ENCODE results near the gene DLGAP1. TPM values are rescaled to one million over a fixed set of nuclear protein-coding genes. Genes with fewer than 3 reads are reported as not detected.

The DLGAP1 gene
- total and polyA plus RNA-seq, 2 of the 13 experiments (the other 11 are each of a cell fraction or from before 2014, with no cell fraction given), result 0.01 TPM; not detected in 1

GRCh38 chr18:3544537-3544936 is 910.6 kb downstream of the DLGAP1 start:
- no peaks in the 10 kb centered on the region for H3K36me3 ChIP-seq (replicated peaks in 1 of 2; ENCODE audit: control insufficient read depth in 1 of 2, insufficient read depth in 2 of 2, low read length in 2 of 2)
- DNase-seq (ENCODE audit: low spot score) (no peak), FAIRE-seq (no peak), ATAC-seq (no peak)
- no peaks in the 10 kb centered on the region; a peak in 1 of 5 replicates for H3K27me3 ChIP-seq (ENCODE audit: control insufficient read depth in 1 of 2, insufficient read depth in 2 of 2, low read length in 2 of 2)
- H3K79me2 ChIP-seq (ENCODE audit: insufficient read depth, low read length), result no peaks in the 10 kb centered on the region
- intact Hi-C loops (cut with micrococcal nuclease; ENCODE audit: unreplicated experiment) (no loop called here), in situ Hi-C loops (cut with HindIII; ENCODE audit: extremely low pct_ligation_motif_present, low pct_unique_long_range_greater_than_20kb) (no loop called here)
- H3K9ac ChIP-seq (ENCODE audit: insufficient read depth, low read depth, low read length), result no peak overlapping the region
- no peak overlapping the region for H3K4me3 ChIP-seq (replicated peaks in 1 of 3; ENCODE audit: insufficient read depth in 1 of 3, low read depth in 2 of 3, low read length in 3 of 3)
- no TSS peak for BruUV-seq (replicated peaks)
- H3K9me3 ChIP-seq (ENCODE audit: low read length), result no peaks in the 10 kb centered on the region
- no peaks in the 10 kb centered on the region for H4K20me1 ChIP-seq (ENCODE audit: insufficient read depth, low read length)
- 96% methylated on average over 2 of the region's 2 CpGs for WGBS (ENCODE audit: low lambda C conversion rate)
- POLR2A ChIA-PET, result no interaction called here
- H2AFZ ChIP-seq (ENCODE audit: low read length), result no peak overlapping the region
- TF ChIP-seq CBX1 (IDR thresholded peaks at IDR 0.05; ENCODE audit: low read depth), result no peak
- TF ChIP-seq MEIS1 (CRISPR knock-in tag; IDR thresholded peaks at IDR 0.05; ENCODE audit: borderline replicate concordance), result no peak
- no peak for TF ChIP-seq ZMYM2 (CRISPR knock-in tag; IDR thresholded peaks at IDR 0.05)
- TF ChIP-seq DZIP1 (CRISPR knock-in tag; IDR thresholded peaks at IDR 0.05), result no peak
- TF ChIP-seq MLLT10 (CRISPR knock-in tag; IDR thresholded peaks at IDR 0.05), result no peak
- TF ChIP-seq HNRNPL (IDR thresholded peaks at IDR 0.05; ENCODE audit: low read depth, low read length), result no peak
- no peak for TF ChIP-seq KDM6A (CRISPR knock-in tag; IDR thresholded peaks at IDR 0.05; ENCODE audit: low read depth)
- no peak for TF ChIP-seq TAF1 (CRISPR knock-in tag; IDR thresholded peaks at IDR 0.05)
- CTCF ChIA-PET (ENCODE audit: low intra/inter-chr PET ratio, low total read pairs), result no interaction called here
- H3K4me2 ChIP-seq (ENCODE audit: low read depth, low read length), result no peak overlapping the region
- H3K4me1 ChIP-seq (ENCODE audit: insufficient read depth, low read length), result no peaks in the 10 kb centered on the region
- H3K27ac ChIP-seq (ENCODE audit: extremely low read length, insufficient read depth, low read length), result no peak overlapping the region

Measured in HepG2 (cell line).